ENCODE data around the gene KLHL3. TPM values are rescaled to one million over a fixed set of nuclear protein-coding genes. Genes with fewer than 3 reads are reported as not detected.
"Not testable (repeated sequence)": the region's sequence is repeated elsewhere in the genome, so short reads cannot be mapped to it uniquely, and the experiment has no call there.

KLHL3 gene
- total RNA-seq, 1 experiment from 2014 or later: 2.9 TPM

GRCh38 chr5:137646761-137647160 is 89.1 kb downstream of the KLHL3 start:
- H3K79me2 ChIP-seq (ENCODE audit: low read length): no peaks in the 10 kb centered on the region
- H3K4me3 ChIP-seq (ENCODE audit: low read length): no peak overlapping the region
- CTCF ChIA-PET: no interaction called here
- no TSS peak for BruUV-seq (replicated peaks)
- no peaks in the 10 kb centered on the region for H3K4me1 ChIP-seq (ENCODE audit: insufficient read depth, low read length)
- H3K27me3 ChIP-seq (ENCODE audit: low read length): no peaks in the 10 kb centered on the region
- intact Hi-C loops (cut with micrococcal nuclease): no loop called here
- no peaks in the 10 kb centered on the region for H3K9me3 ChIP-seq (ENCODE audit: low read length)
- H2AFZ ChIP-seq (ENCODE audit: low read length): no peak overlapping the region
- DNase-seq (no peak), ATAC-seq (no peak)
- H3K4me2 ChIP-seq (ENCODE audit: low read length): no peak overlapping the region
- no peak overlapping the region for H3K9ac ChIP-seq (ENCODE audit: low read length)
- H3K9me2 ChIP-seq (replicated peaks; ENCODE audit: low read length): no peaks in the 10 kb centered on the region
- no peaks in the 10 kb centered on the region for H3F3A ChIP-seq (ENCODE audit: low read length, unreplicated experiment)
- POLR2A ChIA-PET (ENCODE audit: unreplicated experiment): no interaction called here
- no peaks in the 10 kb centered on the region for H3K36me3 ChIP-seq (ENCODE audit: low read depth, low read length)
- TF ChIP-seq EZH2phosphoT487 (IDR thresholded peaks at IDR 0.05; ENCODE audit: borderline replicate concordance, low read length): no peak
- H3K27ac ChIP-seq (ENCODE audit: low read length): no peak overlapping the region
- H4K20me1 ChIP-seq (ENCODE audit: low read length): no peaks in the 10 kb centered on the region

- H3F3A ChIP-seq (ENCODE audit: low read length, unreplicated experiment); H3K4me2 ChIP-seq (ENCODE audit: low read length); H3K9me3 ChIP-seq (ENCODE audit: low read length); DNase-seq; ATAC-seq; H3K27ac ChIP-seq (ENCODE audit: low read length); intact Hi-C loops (cut with micrococcal nuclease); H2AFZ ChIP-seq (ENCODE audit: low read length); BruUV-seq (replicated peaks); H3K4me1 ChIP-seq (ENCODE audit: insufficient read depth, low read length); H4K20me1 ChIP-seq (ENCODE audit: low read length); H3K36me3 ChIP-seq (ENCODE audit: low read depth, low read length); H3K79me2 ChIP-seq (ENCODE audit: low read length); H3K9me2 ChIP-seq (replicated peaks; ENCODE audit: low read length); H3K4me3 ChIP-seq (ENCODE audit: low read length); H3K27me3 ChIP-seq (ENCODE audit: low read length); H3K9ac ChIP-seq (ENCODE audit: low read length): not testable (repeated sequence)
- ChIA-PET POLR2A (ENCODE audit: unreplicated experiment) (interaction anchor here (0.7 kb wide), 1 partner anchor 34 kb away, joined by 4 read pairs; no protein-coding TSS in a partner anchor), CTCF (interaction anchor here (0.5 kb wide), 1 partner anchor 323 kb away, joined by 3 read pairs; no protein-coding TSS in a partner anchor)
These were observed 92.8 kb downstream of the KLHL3 start for GRCh38 chr5:137643081-137643480.

DNA sequence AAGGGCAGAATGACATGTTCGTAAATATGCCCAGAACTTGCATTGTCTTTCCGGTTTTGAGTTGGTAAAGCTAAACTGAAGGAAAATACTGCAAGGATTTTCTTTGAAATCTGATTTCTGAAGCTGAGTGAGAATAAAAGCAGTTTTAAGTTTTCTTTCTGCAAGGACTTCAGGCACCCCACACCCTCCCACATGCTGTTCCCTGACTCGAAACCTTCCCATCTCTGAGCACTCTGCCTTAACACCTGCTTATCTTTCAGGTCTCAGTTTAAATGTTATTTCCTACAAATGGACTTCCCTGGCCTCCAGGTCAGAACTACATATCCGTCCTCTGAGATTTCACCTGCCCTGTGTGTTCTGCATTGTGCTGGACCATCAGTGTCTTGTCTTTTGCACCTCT is 93.8 kb downstream of the KLHL3 start:
- Histone ChIP-seq H2AFZ (ENCODE audit: low read length) (no peak overlapping the region), H3K9ac (ENCODE audit: low read length) (no peak overlapping the region), H3K9me3 (ENCODE audit: low read length) (no peaks in the 10 kb centered on the region), H3K27ac (ENCODE audit: low read length) (no peak overlapping the region), H3K36me3 (ENCODE audit: low read depth, low read length) (no peaks in the 10 kb centered on the region), H3K79me2 (ENCODE audit: low read length) (no peaks in the 10 kb centered on the region), H3K4me1 (ENCODE audit: insufficient read depth, low read length) (no peaks in the 10 kb centered on the region), H3K27me3 (ENCODE audit: low read length) (no peaks in the 10 kb centered on the region), H4K20me1 (ENCODE audit: low read length) (no peaks in the 10 kb centered on the region), H3K4me2 (ENCODE audit: low read length) (no peak overlapping the region), H3K9me2 (replicated peaks; ENCODE audit: low read length) (no peaks in the 10 kb centered on the region), H3F3A (ENCODE audit: low read length, unreplicated experiment) (no peaks in the 10 kb centered on the region), H3K4me3 (ENCODE audit: low read length) (no peak overlapping the region)
- intact Hi-C loops (cut with micrococcal nuclease): no loop called here
- POLR2A ChIA-PET (ENCODE audit: unreplicated experiment): no interaction called here
- no TSS peak for BruUV-seq (replicated peaks)
- DNase-seq: no peak
- CTCF ChIA-PET: no interaction called here
- no peak for ATAC-seq
- TF ChIP-seq EZH2 (IDR thresholded peaks at IDR 0.05; ENCODE audit: low read length, unreplicated experiment) (no peak), EZH2phosphoT487 (IDR thresholded peaks at IDR 0.05; ENCODE audit: borderline replicate concordance, low read length) (no peak), CTCF (conservative IDR thresholded peaks at IDR 0.05; ENCODE audit: low read depth, low read length) (no peak)

DNA sequence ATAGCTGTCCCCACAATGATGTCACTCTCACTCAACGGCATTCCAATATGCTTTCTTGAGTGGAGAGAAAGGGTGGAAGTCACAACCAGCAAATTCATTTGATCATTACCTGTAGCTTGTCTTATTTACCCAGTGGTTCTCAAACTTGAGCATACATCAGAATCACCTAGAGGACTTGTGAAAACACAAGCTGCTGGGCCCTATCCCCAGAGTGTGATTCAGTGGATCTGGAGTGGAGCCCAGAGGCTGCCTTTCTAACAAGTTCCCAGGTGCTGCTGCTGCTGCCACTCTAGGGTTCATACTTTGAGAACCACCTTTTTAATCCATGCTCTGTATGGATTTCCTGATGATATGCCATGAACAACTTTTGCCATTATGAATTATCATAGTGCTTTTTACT is 94.7 kb downstream of the KLHL3 start:
- Histone ChIP-seq H4K20me1 (ENCODE audit: low read length) (no peaks in the 10 kb centered on the region), H2AFZ (ENCODE audit: low read length) (no peak overlapping the region), H3K4me2 (ENCODE audit: low read length) (no peak overlapping the region), H3K79me2 (ENCODE audit: low read length) (no peaks in the 10 kb centered on the region), H3F3A (ENCODE audit: low read length, unreplicated experiment) (no peaks in the 10 kb centered on the region), H3K9me2 (replicated peaks; ENCODE audit: low read length) (no peaks in the 10 kb centered on the region), H3K9ac (ENCODE audit: low read length) (no peak overlapping the region), H3K36me3 (ENCODE audit: low read depth, low read length) (no peaks in the 10 kb centered on the region), H3K4me1 (ENCODE audit: insufficient read depth, low read length) (no peaks in the 10 kb centered on the region), H3K27ac (ENCODE audit: low read length) (no peak overlapping the region), H3K27me3 (ENCODE audit: low read length) (no peaks in the 10 kb centered on the region), H3K4me3 (ENCODE audit: low read length) (no peak overlapping the region), H3K9me3 (ENCODE audit: low read length) (no peaks in the 10 kb centered on the region)
- peak; percentile 77 for ATAC-seq
- no peak for TF ChIP-seq EZH2phosphoT487 (IDR thresholded peaks at IDR 0.05; ENCODE audit: borderline replicate concordance, low read length)
- TF ChIP-seq CTCF (conservative IDR thresholded peaks at IDR 0.05; ENCODE audit: low read depth, low read length): no peak
- no peak for TF ChIP-seq EZH2 (IDR thresholded peaks at IDR 0.05; ENCODE audit: low read length, unreplicated experiment)
- peak; percentile 46 for DNase-seq
- POLR2A ChIA-PET (ENCODE audit: unreplicated experiment): no interaction called here
- BruUV-seq (replicated peaks): no TSS peak
- CTCF ChIA-PET: interaction anchor here (1.0 kb wide), 1 partner anchor 19 kb away, joined by 3 read pairs; no protein-coding TSS in a partner anchor
- intact Hi-C loops (cut with micrococcal nuclease): no loop called here

Measured in PC-3 (cell line).